H1 (cell line): ENCODE data around the gene TUBA1A.

Experiments used
- FOSL1 ChIP-seq: IDR thresholded peaks from 2 replicates; pipeline ENCODE4 v1.6.1; 2011; ENCODE audit warnings: mild to moderate bottlenecking, low read depth, low read length, moderate library complexity; ENCODE audit not compliant: insufficient read depth
- RBBP5 ChIP-seq: IDR thresholded peaks from 2 replicates; pipeline ENCODE4 v1.7.1; 2012; ENCODE audit warnings: low read depth, mild to moderate bottlenecking, inconsistent platforms, low read length, moderate library complexity, borderline replicate concordance

- no peak for TF ChIP-seq FOSL1
- TF ChIP-seq RBBP5: no peak
Measured at GRCh38 chr12:49197256-49197655, 8.4 kb upstream of the TUBA1A start.
